Liver (tissue), 3 donors: ENCODE data around the gene EDRF1.

Source experiments
- ATF3 ChIP-seq: IDR thresholded peaks from 2 replicates; pipeline ENCODE4 v1.6.1; 2016; ENCODE audit warnings: antibody characterized with exemption
- EGR1 ChIP-seq, 2 donors: IDR thresholded peaks; 2 replicates each; pipeline ENCODE4 v1.6.1; 2016 to 2018; ENCODE audit warnings: antibody characterized with exemption in 2 of 2, low read depth in 2 of 2
- GABPA ChIP-seq, 2 donors: IDR thresholded peaks in 1 of 2; conservative IDR thresholded peaks in 1 of 2; 2 replicates each; pipeline ENCODE4 v1.6.1; 2016; ENCODE audit warnings: antibody characterized with exemption in 2 of 2, mild to moderate bottlenecking in 1 of 2, moderate library complexity in 1 of 2
- JUND ChIP-seq, 2 donors: IDR thresholded peaks; 2 replicates each; pipeline ENCODE4 v1.6.1; 2016; ENCODE audit warnings: antibody characterized with exemption in 2 of 2
- MAX ChIP-seq: IDR thresholded peaks from 2 replicates; pipeline ENCODE4 v1.6.1; 2016; ENCODE audit warnings: antibody characterized with exemption
- NR2F2 ChIP-seq: IDR thresholded peaks from 2 replicates; pipeline ENCODE4 v1.6.1; 2016; ENCODE audit warnings: antibody characterized with exemption
- RXRA ChIP-seq, 2 donors: IDR thresholded peaks; 2 replicates each; pipeline ENCODE4 v1.6.1; 2017 to 2018; ENCODE audit warnings: antibody characterized with exemption in 2 of 2, mild to moderate bottlenecking in 1 of 2
- SP1 ChIP-seq: IDR thresholded peaks from 2 replicates; pipeline ENCODE4 v1.6.1; 2018; ENCODE audit warnings: antibody characterized with exemption, mild to moderate bottlenecking
- TAF1 ChIP-seq: conservative IDR thresholded peaks from 2 replicates; pipeline ENCODE4 v1.6.1; 2016; ENCODE audit warnings: antibody characterized with exemption, mild to moderate bottlenecking
- YY1 ChIP-seq: IDR thresholded peaks from 2 replicates; pipeline ENCODE4 v1.6.1; 2016; ENCODE audit warnings: antibody characterized with exemption, mild to moderate bottlenecking
- TF ChIP-seq, protein P1 (sequence below): fragments of 150-350 bp; IDR thresholded peaks from 2 replicates; pipeline ENCODE4 v1.5.1; 2017; ENCODE audit warnings: improper control_type of control experiment, low read depth, low read length; ENCODE audit not compliant: missing input control
- TF ChIP-seq, protein P2 (sequence below): IDR thresholded peaks from 2 replicates; pipeline ENCODE4 v1.6.1; 2016; ENCODE audit warnings: antibody characterized with exemption, mild to moderate bottlenecking
- TF ChIP-seq, protein P3 (sequence below): IDR thresholded peaks from 2 replicates; pipeline ENCODE4 v1.6.1; 2016; ENCODE audit warnings: antibody characterized with exemption
- donor health status: healthy.
- donor health status: healthy.

GRCh38 chr10:125765835-125766234 lies 46.3 kb downstream of the EDRF1 start:
- TF ChIP-seq YY1 (no peak), GABPA (IDR thresholded peaks at IDR 0.05 in 1 of 2, conservative IDR thresholded peaks at IDR 0.05 in 1 of 2) (no peak), EGR1 (IDR thresholded peaks at IDR 0.05; ENCODE audit: low read depth in 2 of 2) (no peak), TAF1 (no peak), NR2F2 (no peak), SP1 (no peak), JUND (IDR thresholded peaks at IDR 0.05) (no peak), MAX (no peak), ATF3 (no peak), RXRA (IDR thresholded peaks at IDR 0.05) (no peak)
- TF ChIP-seq, protein P1, sequence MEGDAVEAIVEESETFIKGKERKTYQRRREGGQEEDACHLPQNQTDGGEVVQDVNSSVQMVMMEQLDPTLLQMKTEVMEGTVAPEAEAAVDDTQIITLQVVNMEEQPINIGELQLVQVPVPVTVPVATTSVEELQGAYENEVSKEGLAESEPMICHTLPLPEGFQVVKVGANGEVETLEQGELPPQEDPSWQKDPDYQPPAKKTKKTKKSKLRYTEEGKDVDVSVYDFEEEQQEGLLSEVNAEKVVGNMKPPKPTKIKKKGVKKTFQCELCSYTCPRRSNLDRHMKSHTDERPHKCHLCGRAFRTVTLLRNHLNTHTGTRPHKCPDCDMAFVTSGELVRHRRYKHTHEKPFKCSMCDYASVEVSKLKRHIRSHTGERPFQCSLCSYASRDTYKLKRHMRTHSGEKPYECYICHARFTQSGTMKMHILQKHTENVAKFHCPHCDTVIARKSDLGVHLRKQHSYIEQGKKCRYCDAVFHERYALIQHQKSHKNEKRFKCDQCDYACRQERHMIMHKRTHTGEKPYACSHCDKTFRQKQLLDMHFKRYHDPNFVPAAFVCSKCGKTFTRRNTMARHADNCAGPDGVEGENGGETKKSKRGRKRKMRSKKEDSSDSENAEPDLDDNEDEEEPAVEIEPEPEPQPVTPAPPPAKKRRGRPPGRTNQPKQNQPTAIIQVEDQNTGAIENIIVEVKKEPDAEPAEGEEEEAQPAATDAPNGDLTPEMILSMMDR = no peak
- TF ChIP-seq, protein P2, sequence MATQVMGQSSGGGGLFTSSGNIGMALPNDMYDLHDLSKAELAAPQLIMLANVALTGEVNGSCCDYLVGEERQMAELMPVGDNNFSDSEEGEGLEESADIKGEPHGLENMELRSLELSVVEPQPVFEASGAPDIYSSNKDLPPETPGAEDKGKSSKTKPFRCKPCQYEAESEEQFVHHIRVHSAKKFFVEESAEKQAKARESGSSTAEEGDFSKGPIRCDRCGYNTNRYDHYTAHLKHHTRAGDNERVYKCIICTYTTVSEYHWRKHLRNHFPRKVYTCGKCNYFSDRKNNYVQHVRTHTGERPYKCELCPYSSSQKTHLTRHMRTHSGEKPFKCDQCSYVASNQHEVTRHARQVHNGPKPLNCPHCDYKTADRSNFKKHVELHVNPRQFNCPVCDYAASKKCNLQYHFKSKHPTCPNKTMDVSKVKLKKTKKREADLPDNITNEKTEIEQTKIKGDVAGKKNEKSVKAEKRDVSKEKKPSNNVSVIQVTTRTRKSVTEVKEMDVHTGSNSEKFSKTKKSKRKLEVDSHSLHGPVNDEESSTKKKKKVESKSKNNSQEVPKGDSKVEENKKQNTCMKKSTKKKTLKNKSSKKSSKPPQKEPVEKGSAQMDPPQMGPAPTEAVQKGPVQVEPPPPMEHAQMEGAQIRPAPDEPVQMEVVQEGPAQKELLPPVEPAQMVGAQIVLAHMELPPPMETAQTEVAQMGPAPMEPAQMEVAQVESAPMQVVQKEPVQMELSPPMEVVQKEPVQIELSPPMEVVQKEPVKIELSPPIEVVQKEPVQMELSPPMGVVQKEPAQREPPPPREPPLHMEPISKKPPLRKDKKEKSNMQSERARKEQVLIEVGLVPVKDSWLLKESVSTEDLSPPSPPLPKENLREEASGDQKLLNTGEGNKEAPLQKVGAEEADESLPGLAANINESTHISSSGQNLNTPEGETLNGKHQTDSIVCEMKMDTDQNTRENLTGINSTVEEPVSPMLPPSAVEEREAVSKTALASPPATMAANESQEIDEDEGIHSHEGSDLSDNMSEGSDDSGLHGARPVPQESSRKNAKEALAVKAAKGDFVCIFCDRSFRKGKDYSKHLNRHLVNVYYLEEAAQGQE = no peak
- TF ChIP-seq, protein P3, sequence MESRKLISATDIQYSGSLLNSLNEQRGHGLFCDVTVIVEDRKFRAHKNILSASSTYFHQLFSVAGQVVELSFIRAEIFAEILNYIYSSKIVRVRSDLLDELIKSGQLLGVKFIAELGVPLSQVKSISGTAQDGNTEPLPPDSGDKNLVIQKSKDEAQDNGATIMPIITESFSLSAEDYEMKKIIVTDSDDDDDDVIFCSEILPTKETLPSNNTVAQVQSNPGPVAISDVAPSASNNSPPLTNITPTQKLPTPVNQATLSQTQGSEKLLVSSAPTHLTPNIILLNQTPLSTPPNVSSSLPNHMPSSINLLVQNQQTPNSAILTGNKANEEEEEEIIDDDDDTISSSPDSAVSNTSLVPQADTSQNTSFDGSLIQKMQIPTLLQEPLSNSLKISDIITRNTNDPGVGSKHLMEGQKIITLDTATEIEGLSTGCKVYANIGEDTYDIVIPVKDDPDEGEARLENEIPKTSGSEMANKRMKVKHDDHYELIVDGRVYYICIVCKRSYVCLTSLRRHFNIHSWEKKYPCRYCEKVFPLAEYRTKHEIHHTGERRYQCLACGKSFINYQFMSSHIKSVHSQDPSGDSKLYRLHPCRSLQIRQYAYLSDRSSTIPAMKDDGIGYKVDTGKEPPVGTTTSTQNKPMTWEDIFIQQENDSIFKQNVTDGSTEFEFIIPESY = no peak
